ENCODE results near the gene RASGEF1C. TPM values are rescaled to one million over a fixed set of nuclear protein-coding genes. Genes with fewer than 3 reads are reported as not detected.

The RASGEF1C gene
- total and polyA plus RNA-seq, 2 experiments from 2014 or later = 0.40 to 0.42 TPM

- TF ChIP-seq EZH2phosphoT487 (IDR thresholded peaks at IDR 0.05; ENCODE audit: unreplicated experiment) = no peak
Measured at GRCh38 chr5:180130291-180130869, 78.6 kb downstream of the RASGEF1C start (continued).

DNA sequence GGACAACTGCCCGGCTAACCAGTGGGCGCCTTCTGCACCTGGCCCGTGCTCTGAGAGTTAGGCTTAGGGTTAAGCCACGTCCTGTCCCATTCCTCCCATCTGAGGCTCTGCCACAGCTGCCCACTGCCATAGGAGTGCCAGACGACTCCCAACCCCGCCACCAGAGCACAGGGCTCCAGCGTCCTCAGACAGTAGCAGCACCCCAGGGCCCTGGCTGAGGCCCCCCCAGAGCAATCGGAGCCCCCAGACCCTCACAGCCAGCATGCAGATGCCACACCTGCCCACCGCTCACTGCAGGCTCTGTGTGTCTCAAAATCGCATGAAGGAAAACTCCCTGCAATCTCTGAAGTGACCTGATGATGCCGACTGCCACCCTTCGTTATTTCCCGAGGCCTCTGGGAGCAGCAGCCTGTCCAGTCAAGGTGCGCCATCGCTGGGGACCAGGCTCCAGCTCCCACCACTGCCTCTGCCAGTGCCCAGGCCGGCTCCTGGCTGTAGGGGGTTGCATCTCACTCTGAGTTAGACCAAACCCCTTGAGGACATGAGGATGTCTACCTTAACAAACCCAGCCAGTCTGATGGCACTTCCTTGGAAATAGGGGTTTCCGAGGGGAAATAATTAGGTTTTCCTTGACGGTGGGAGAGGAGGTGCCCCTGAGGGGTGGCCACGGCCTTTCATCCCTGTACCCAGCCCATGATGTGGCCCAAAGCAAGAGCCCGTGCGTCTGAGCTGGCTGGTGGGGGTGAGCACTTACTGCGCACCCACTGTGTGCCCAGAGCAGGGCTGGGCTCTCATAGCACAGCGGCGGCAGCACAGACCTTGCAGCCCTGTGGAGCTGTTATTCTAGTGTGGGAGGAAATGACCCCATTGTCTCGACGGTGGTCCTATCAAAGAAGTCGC is 79.5 kb downstream of the RASGEF1C start:
- no peak overlapping the region for H2AFZ ChIP-seq
- no peak overlapping the region for H3K27ac Mint-ChIP-seq
- no peaks in the 10 kb centered on the region for H3F3A ChIP-seq (replicated peaks; ENCODE audit: low read depth)
- H3K27ac ChIP-seq (ENCODE audit: low read depth) = no peak overlapping the region
- H3K79me2 ChIP-seq (replicated peaks; ENCODE audit: insufficient read depth) = no peaks in the 10 kb centered on the region
- H3K4me2 ChIP-seq = no peak overlapping the region
- no peak overlapping the region for H3K4me3 ChIP-seq
- no peaks in the 10 kb centered on the region for H3K27me3 ChIP-seq (ENCODE audit: insufficient read depth)
- H4K20me1 ChIP-seq (replicated peaks; ENCODE audit: insufficient read depth) = no peaks in the 10 kb centered on the region
- H3K4me3 Mint-ChIP-seq = no peak overlapping the region
- ATAC-seq = no peak
- H3K9me3 Mint-ChIP-seq = no peaks in the 10 kb centered on the region
- no peaks in the 10 kb centered on the region for H3K4me1 Mint-ChIP-seq
- DNase-seq (ENCODE audit: low spot score) = no peak
- H3K4me1 ChIP-seq (ENCODE audit: insufficient read depth) = no peaks in the 10 kb centered on the region
- no peaks in the 10 kb centered on the region for H3K36me3 Mint-ChIP-seq (ENCODE audit: low read depth)
- no peaks in the 10 kb centered on the region for H3K9me2 ChIP-seq (ENCODE audit: insufficient read depth)
- peaks cover 10% of the 10 kb centered on the region for H3K27me3 Mint-ChIP-seq (ENCODE audit: insufficient read depth, low read depth, poor library complexity)
- H3K36me3 ChIP-seq (ENCODE audit: insufficient read depth) = no peaks in the 10 kb centered on the region
- TF ChIP-seq NANOG (IDR thresholded peaks at IDR 0.05; ENCODE audit: borderline replicate concordance) (no peak), POLR2AphosphoS5 (IDR thresholded peaks at IDR 0.05; ENCODE audit: low read depth) (no peak), ZNF114 (CRISPR knock-in tag; IDR thresholded peaks at IDR 0.05) (no peak), EZH2phosphoT487 (IDR thresholded peaks at IDR 0.05; ENCODE audit: unreplicated experiment) (no peak), EZH2 (IDR thresholded peaks at IDR 0.05; ENCODE audit: low read depth, unreplicated experiment) (no peak), JUNB (IDR thresholded peaks at IDR 0.05; ENCODE audit: unreplicated experiment) (no peak), ZNF462 (CRISPR knock-in tag; IDR thresholded peaks at IDR 0.05) (no peak), ZNF331 (CRISPR knock-in tag; IDR thresholded peaks at IDR 0.05; ENCODE audit: low read depth) (no peak), STAT1 (IDR thresholded peaks at IDR 0.05; ENCODE audit: unreplicated experiment) (no peak)
- TF ChIP-seq, protein P1, sequence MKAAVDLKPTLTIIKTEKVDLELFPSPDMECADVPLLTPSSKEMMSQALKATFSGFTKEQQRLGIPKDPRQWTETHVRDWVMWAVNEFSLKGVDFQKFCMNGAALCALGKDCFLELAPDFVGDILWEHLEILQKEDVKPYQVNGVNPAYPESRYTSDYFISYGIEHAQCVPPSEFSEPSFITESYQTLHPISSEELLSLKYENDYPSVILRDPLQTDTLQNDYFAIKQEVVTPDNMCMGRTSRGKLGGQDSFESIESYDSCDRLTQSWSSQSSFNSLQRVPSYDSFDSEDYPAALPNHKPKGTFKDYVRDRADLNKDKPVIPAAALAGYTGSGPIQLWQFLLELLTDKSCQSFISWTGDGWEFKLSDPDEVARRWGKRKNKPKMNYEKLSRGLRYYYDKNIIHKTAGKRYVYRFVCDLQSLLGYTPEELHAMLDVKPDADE (IDR thresholded peaks at IDR 0.05) = no peak
- TF ChIP-seq, protein P2, sequence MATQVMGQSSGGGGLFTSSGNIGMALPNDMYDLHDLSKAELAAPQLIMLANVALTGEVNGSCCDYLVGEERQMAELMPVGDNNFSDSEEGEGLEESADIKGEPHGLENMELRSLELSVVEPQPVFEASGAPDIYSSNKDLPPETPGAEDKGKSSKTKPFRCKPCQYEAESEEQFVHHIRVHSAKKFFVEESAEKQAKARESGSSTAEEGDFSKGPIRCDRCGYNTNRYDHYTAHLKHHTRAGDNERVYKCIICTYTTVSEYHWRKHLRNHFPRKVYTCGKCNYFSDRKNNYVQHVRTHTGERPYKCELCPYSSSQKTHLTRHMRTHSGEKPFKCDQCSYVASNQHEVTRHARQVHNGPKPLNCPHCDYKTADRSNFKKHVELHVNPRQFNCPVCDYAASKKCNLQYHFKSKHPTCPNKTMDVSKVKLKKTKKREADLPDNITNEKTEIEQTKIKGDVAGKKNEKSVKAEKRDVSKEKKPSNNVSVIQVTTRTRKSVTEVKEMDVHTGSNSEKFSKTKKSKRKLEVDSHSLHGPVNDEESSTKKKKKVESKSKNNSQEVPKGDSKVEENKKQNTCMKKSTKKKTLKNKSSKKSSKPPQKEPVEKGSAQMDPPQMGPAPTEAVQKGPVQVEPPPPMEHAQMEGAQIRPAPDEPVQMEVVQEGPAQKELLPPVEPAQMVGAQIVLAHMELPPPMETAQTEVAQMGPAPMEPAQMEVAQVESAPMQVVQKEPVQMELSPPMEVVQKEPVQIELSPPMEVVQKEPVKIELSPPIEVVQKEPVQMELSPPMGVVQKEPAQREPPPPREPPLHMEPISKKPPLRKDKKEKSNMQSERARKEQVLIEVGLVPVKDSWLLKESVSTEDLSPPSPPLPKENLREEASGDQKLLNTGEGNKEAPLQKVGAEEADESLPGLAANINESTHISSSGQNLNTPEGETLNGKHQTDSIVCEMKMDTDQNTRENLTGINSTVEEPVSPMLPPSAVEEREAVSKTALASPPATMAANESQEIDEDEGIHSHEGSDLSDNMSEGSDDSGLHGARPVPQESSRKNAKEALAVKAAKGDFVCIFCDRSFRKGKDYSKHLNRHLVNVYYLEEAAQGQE (IDR thresholded peaks at IDR 0.05; ENCODE audit: unreplicated experiment) = no peak

All from GM23338 (cell line).